NCI-H524 treated with DMSO at 0.1 percent for 48 hours (cell line): ENCODE data around the gene FAM193B.

Experiments
- DNase-seq: peaks from one replicate; lab custom pipeline; 2025; lab: John Stamatoyannopoulos, UW

The FAM193B gene

GRCh38 chr5:177500685-177501522, 53.5 kb downstream of the FAM193B start:
- DNase-seq: no peak

GRCh38 chr5:177499842-177500241, 54.5 kb downstream of the FAM193B start:
- no peak for DNase-seq

- DNase-seq: no peak
Observed at GRCh38 chr5:177498013-177498787, 56.2 kb downstream of the FAM193B start.

- DNase-seq: peak; percentile 71
Observed at GRCh38 chr5:177497292-177498012, 56.9 kb downstream of the FAM193B start, which contains the start of gene PDLIM7. Gene PDLIM7 (minus strand): TSS chr5:177497604. CDS start chr5:177496512, 1,092 bp downstream.

GRCh38 chr5:177496727-177497291, 57.6 kb downstream of the FAM193B start:
- DNase-seq: no peak

GRCh38 chr5:177496070-177496726, 58.2 kb downstream of the FAM193B start:
- no peak for DNase-seq

- no peak for DNase-seq
Observed at GRCh38 chr5:177495243-177496060, 58.9 kb downstream of the FAM193B start.

- DNase-seq: no peak
Observed at GRCh38 chr5:177494346-177495195, 59.8 kb downstream of the FAM193B start.

- DNase-seq: no peak
Observed at GRCh38 chr5:177493795-177494345, 60.5 kb downstream of the FAM193B start.

GRCh38 chr5:177492841-177493240, 61.5 kb downstream of the FAM193B start:
- no peak for DNase-seq

GRCh38 chr5:177491983-177492746, 62.2 kb downstream of the FAM193B start:
- DNase-seq: no peak

GRCh38 chr5:177491429-177491945, 62.9 kb downstream of the FAM193B start:
- DNase-seq: no peak

GRCh38 chr5:177490992-177491391, 63.4 kb downstream of the FAM193B start:
- no peak for DNase-seq

GRCh38 chr5:177490311-177490991, 63.9 kb downstream of the FAM193B start:
- no peak for DNase-seq

GRCh38 chr5:177489119-177489716, 65.1 kb downstream of the FAM193B start:
- no peak for DNase-seq

GRCh38 chr5:177487975-177488374, 66.4 kb downstream of the FAM193B start:
- no peak for DNase-seq

- DNase-seq: no peak
Observed at GRCh38 chr5:177487144-177487543, 67.2 kb downstream of the FAM193B start.
